Neural cell (in vitro differentiated cells): ENCODE results near the gene GMPPA. TPM values are rescaled to one million over a fixed set of nuclear protein-coding genes. Genes with fewer than 3 reads are reported as not detected.

Experiments
- H2AFZ ChIP-seq: fragments of 200-600, 300-800 bp; sonication (generic), shearing (Covaris generic); 2 replicates; pipeline ENCODE4 v1.6.0; 2014; ENCODE audit warnings: low read depth, mild to moderate bottlenecking, antibody characterized with exemption, low read length, moderate library complexity
- H3F3A ChIP-seq: fragments of 200-600 bp; shearing (Covaris generic); 2 replicates; pipeline ENCODE4 v1.6.1; 2016; ENCODE audit warnings: mild to moderate bottlenecking, moderate library complexity, mixed read lengths, antibody characterized with exemption, low read length; ENCODE audit not compliant: insufficient read depth, poor library complexity, severe bottlenecking
- H3K27ac ChIP-seq: fragments of 200-600, 300-800 bp; sonication (generic), shearing (Covaris generic); 2 replicates; pipeline ENCODE4 v1.5.1; 2014; ENCODE audit warnings: mild to moderate bottlenecking, low read length, moderate library complexity
- H3K27me3 ChIP-seq: fragments of 300-800, 200-600 bp; sonication (generic), shearing (Covaris generic); 2 replicates; pipeline ENCODE4 v1.6.0; 2014; ENCODE audit warnings: mild to moderate bottlenecking, low read depth, low read length, moderate library complexity; ENCODE audit not compliant: insufficient read depth
- H3K36me3 ChIP-seq: fragments of 300-800, 200-600 bp; sonication (generic), shearing (Covaris generic); 2 replicates; pipeline ENCODE4 v1.5.1; 2014; ENCODE audit warnings: mild to moderate bottlenecking, antibody characterized with exemption, low read length, moderate library complexity; ENCODE audit not compliant: insufficient read depth
- H3K4me2 ChIP-seq: fragments of 300-800, 200-600 bp; sonication (generic), shearing (Covaris generic); 2 replicates; pipeline ENCODE4 v1.6.0; 2014; ENCODE audit warnings: mild to moderate bottlenecking, low read length
- H3K4me3 ChIP-seq: fragments of 300-800, 200-600 bp; sonication (generic), shearing (Covaris generic); 2 replicates; pipeline ENCODE4 v1.5.1; 2014; ENCODE audit warnings: mild to moderate bottlenecking, low read length, moderate library complexity
- H3K79me2 ChIP-seq: fragments of 200-600 bp; shearing (Covaris generic); replicated peaks from 2 replicates; pipeline ENCODE4 v1.6.0; 2014; ENCODE audit warnings: mild to moderate bottlenecking, low read length, moderate library complexity; ENCODE audit not compliant: insufficient read depth
- H3K9ac ChIP-seq: fragments of 300-800, 200-600 bp; sonication (generic), shearing (Covaris generic); 2 replicates; pipeline ENCODE4 v1.6.1; 2016; ENCODE audit warnings: mild to moderate bottlenecking, low read length, mixed read lengths
- H3K9me2 ChIP-seq: fragments of 200-600 bp; shearing (Covaris generic); 2 replicates; pipeline ENCODE4 v1.6.1; 2016; ENCODE audit warnings: mild to moderate bottlenecking, low read length, mixed read lengths; ENCODE audit not compliant: insufficient read depth
- H3K9me3 ChIP-seq: fragments of 200-600, 300-800 bp; sonication (generic), shearing (Covaris generic); 2 replicates; pipeline ENCODE4 v1.6.1; 2016; ENCODE audit warnings: mild to moderate bottlenecking, mixed run types, low read length, moderate library complexity, mixed read lengths
- H4K20me1 ChIP-seq: fragments of 200-600 bp; shearing (Covaris generic); 2 replicates; pipeline ENCODE4 v1.6.1; 2016; ENCODE audit warnings: mild to moderate bottlenecking, mixed run types; ENCODE audit not compliant: insufficient read depth
- CTCF ChIP-seq: fragments of 450-650 bp; IDR thresholded peaks from 2 replicates; pipeline ENCODE4 v1.5.1; 2014; ENCODE audit warnings: antibody characterized with exemption, mild to moderate bottlenecking, moderate library complexity; ENCODE audit not compliant: poor library complexity, severe bottlenecking
- EP300 ChIP-seq: fragments of 450-650 bp; conservative IDR thresholded peaks from 2 replicates; pipeline ENCODE4 v1.6.1; 2014; ENCODE audit warnings: antibody characterized with exemption, mild to moderate bottlenecking, moderate library complexity; ENCODE audit not compliant: poor library complexity, severe bottlenecking
- EZH2 ChIP-seq: fragments of 200-600, 300-800 bp; shearing (Covaris generic), sonication (generic); IDR thresholded peaks from 2 replicates; pipeline ENCODE4 v1.6.1; 2014; ENCODE audit warnings: antibody characterized with exemption, low read length, borderline replicate concordance, mild to moderate bottlenecking; ENCODE audit not compliant: insufficient read depth, poor library complexity, severe bottlenecking
- MXI1 ChIP-seq: fragments of 450-650 bp; conservative IDR thresholded peaks from 2 replicates; pipeline ENCODE4 v1.6.1; 2014; ENCODE audit warnings: antibody characterized with exemption, mild to moderate bottlenecking; ENCODE audit not compliant: poor library complexity, severe bottlenecking
- POLR2AphosphoS5 ChIP-seq: IDR thresholded peaks from 2 replicates; pipeline ENCODE4 v1.6.1; 2012
- RAD21 ChIP-seq: fragments of 450-650 bp; conservative IDR thresholded peaks from 2 replicates; pipeline ENCODE4 v1.6.1; 2014; ENCODE audit warnings: antibody characterized with exemption, mild to moderate bottlenecking, moderate library complexity
- SMC3 ChIP-seq: fragments of 450-650 bp; conservative IDR thresholded peaks from 2 replicates; pipeline ENCODE4 v1.6.1; 2014; ENCODE audit warnings: antibody characterized with exemption, mild to moderate bottlenecking, moderate library complexity; ENCODE audit not compliant: poor library complexity
- TAF1 ChIP-seq: IDR thresholded peaks from 2 replicates; pipeline ENCODE4 v1.6.1; 2012; ENCODE audit warnings: low read depth
- polyA plus RNA-seq: library from polyadenylated mRNA; depleted of rRNA; stranded (reverse); fragments of >200 nt; gene quantifications from 2 replicates; pipeline ENCODE4 v1.2.3, GENCODE V29; 2014
- TF ChIP-seq, protein P1 (sequence below): IDR thresholded peaks from 2 replicates; pipeline ENCODE4 v1.6.1; 2012; ENCODE audit warnings: borderline replicate concordance

GMPPA gene
- polyA plus RNA-seq, 1 donor from 2014 or later, result 20.4 TPM

DNA sequence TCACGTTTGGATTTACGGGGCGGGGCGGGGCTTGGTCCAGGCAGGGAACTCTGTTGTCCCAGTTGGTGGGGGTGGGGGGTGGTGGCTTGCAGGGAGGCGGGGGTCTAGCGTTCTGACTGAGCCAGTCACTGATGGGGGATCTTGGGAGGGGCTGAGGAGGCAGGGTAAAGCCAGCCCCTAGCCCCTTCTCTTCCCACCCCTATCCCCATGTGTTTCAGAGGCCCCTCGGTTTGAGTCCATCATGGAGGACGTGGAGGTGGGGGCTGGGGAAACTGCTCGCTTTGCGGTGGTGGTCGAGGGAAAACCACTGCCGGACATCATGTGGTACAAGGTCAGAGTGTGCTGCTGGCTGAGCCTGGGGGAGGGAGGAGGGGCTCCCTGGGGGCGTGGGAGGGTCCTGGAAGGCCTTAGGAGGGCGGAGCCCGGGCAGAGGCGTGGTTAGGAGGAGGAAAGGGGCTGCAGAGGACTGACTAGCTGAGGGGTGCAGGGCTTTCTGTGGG is 22.0 kb upstream of the GMPPA start (continued):
- no peak for TF ChIP-seq RAD21

DNA sequence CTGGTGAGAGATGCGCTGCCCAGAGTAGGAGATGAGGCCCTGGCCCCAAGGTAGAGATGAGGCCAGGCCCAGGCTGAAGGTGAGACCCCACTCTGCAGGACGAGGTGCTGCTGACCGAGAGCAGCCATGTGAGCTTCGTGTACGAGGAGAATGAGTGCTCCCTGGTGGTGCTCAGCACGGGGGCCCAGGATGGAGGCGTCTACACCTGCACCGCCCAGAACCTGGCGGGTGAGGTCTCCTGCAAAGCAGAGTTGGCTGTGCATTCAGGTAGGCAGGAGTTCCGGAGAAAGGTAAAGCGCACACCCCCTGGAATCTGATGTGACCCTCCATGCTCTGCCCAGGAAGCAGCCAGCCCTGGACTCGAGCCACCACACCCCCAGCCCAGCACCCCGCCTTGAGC is 21.5 kb upstream of the GMPPA start:
- Histone ChIP-seq H3K4me2 (no peak overlapping the region), H3K36me3 (no peaks in the 10 kb centered on the region), H3K9me2 (no peaks in the 10 kb centered on the region), H4K20me1 (no peaks in the 10 kb centered on the region), H3K27me3 (peaks cover 3% of the 10 kb centered on the region), H3K9me3 (no peaks in the 10 kb centered on the region), H3K27ac (no peak overlapping the region), H3K79me2 (no peaks in the 10 kb centered on the region), H2AFZ (no peak overlapping the region), H3K9ac (no peak overlapping the region), H3K4me3 (no peak overlapping the region), H3F3A (no peaks in the 10 kb centered on the region)
- no peak for TF ChIP-seq CTCF
- no peak for TF ChIP-seq TAF1
- TF ChIP-seq, protein P1, sequence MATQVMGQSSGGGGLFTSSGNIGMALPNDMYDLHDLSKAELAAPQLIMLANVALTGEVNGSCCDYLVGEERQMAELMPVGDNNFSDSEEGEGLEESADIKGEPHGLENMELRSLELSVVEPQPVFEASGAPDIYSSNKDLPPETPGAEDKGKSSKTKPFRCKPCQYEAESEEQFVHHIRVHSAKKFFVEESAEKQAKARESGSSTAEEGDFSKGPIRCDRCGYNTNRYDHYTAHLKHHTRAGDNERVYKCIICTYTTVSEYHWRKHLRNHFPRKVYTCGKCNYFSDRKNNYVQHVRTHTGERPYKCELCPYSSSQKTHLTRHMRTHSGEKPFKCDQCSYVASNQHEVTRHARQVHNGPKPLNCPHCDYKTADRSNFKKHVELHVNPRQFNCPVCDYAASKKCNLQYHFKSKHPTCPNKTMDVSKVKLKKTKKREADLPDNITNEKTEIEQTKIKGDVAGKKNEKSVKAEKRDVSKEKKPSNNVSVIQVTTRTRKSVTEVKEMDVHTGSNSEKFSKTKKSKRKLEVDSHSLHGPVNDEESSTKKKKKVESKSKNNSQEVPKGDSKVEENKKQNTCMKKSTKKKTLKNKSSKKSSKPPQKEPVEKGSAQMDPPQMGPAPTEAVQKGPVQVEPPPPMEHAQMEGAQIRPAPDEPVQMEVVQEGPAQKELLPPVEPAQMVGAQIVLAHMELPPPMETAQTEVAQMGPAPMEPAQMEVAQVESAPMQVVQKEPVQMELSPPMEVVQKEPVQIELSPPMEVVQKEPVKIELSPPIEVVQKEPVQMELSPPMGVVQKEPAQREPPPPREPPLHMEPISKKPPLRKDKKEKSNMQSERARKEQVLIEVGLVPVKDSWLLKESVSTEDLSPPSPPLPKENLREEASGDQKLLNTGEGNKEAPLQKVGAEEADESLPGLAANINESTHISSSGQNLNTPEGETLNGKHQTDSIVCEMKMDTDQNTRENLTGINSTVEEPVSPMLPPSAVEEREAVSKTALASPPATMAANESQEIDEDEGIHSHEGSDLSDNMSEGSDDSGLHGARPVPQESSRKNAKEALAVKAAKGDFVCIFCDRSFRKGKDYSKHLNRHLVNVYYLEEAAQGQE, result no peak
- no peak for TF ChIP-seq EP300
- TF ChIP-seq EZH2, result no peak
- no peak for TF ChIP-seq MXI1
- no peak for TF ChIP-seq SMC3
- no peak for TF ChIP-seq RAD21
- TF ChIP-seq POLR2AphosphoS5, result no peak

DNA sequence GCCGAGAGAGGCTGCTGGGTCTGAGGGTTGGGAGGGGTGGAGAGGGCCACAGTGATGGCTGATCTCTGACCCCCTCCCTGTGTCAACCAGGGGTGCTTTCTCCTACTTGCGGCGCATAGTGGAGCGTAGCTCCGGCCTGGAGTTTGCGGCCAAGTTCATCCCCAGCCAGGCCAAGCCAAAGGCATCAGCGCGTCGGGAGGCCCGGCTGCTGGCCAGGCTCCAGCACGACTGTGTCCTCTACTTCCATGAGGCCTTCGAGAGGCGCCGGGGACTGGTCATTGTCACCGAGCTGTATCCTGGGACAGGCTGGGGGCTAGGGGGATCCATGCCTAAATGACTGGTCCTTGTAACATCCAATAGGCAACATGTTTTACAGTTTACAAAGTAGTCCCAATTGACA is 20.9 kb upstream of the GMPPA start:
- Histone ChIP-seq H3K4me2 (no peak overlapping the region), H3K9me3 (no peaks in the 10 kb centered on the region), H3K9me2 (no peaks in the 10 kb centered on the region), H2AFZ (no peak overlapping the region), H3K36me3 (no peaks in the 10 kb centered on the region), H4K20me1 (no peaks in the 10 kb centered on the region), H3K4me3 (no peak overlapping the region), H3K79me2 (no peaks in the 10 kb centered on the region), H3K27me3 (peaks cover 10% of the 10 kb centered on the region), H3F3A (no peaks in the 10 kb centered on the region), H3K9ac (no peak overlapping the region), H3K27ac (no peak overlapping the region)
- TF ChIP-seq RAD21 (no peak), TAF1 (no peak), EP300 (no peak), CTCF (no peak), SMC3 (no peak), POLR2AphosphoS5 (no peak), MXI1 (no peak), EZH2 (no peak)
- TF ChIP-seq, protein P1, result no peak
